Activated T-helper 1 cell treated with anti-CD3 and anti-CD28 coated beads, Interleukin-2, amount 50 U/mL, for 16 hours (primary cell): ENCODE results near the gene ADAMTS18.
"Not testable (repeated sequence)": the region's sequence is repeated elsewhere in the genome, so short reads cannot be mapped to it uniquely, and the experiment has no call there.

Experiments
- DNase-seq, 2 donors: peaks; one replicate each; pipeline ENCODE4 v3.0.0-alpha.2; 2020; ENCODE audit warnings: low read depth in 1 of 2, low spot score in 1 of 2

ADAMTS18 gene

GRCh38 chr16:77290451-77291115 is 144.3 kb downstream of the ADAMTS18 start:
- no peak for DNase-seq

DNA sequence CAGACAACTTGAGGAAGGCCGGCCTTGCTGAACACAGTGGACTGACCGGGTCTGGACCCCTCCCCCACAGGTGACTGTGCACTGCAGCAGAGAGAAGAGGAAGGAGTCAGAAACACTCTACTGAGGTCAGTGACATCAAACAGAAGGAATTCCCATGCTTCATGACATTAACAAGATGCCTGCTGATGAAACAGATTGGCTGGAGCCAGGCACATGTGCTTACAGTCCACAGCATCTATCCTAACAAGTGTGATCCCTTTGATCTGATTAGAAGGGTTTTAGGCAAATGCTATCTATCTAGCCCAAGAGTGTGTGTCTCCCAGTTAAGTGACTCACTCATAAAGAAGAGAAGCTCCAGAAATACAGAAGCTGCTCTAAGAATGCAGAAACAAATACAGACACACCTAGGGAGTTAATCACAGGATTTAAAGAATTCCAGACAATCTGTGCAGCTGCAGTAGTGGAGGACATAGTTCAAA is 145.5 kb downstream of the ADAMTS18 start:
- no peak for DNase-seq

GRCh38 chr16:77288222-77288621 is 146.6 kb downstream of the ADAMTS18 start:
- no peak for DNase-seq

DNA sequence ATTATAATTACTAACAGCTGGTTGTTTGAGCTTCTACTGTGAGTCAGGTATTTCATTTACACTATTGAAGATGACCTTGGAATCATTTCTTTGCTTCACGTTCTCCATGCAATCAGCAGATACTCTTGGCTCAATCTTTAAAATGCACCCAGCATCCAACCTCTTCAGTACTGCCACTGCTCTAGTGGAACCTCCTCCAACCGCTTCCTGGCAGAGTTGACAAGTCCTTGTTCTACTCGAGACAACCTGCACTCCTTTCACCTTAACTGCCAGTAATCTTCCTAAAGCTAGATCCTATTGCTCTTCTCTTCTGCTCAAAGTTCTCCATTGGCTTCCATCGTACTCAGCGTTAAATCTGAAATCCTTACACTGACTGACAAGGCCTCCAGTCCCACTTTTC is 149.2 kb downstream of the ADAMTS18 start:
- DNase-seq, result no peak

- no peak for DNase-seq
Measured at GRCh38 chr16:77282345-77282744, 152.5 kb downstream of the ADAMTS18 start.

DNA sequence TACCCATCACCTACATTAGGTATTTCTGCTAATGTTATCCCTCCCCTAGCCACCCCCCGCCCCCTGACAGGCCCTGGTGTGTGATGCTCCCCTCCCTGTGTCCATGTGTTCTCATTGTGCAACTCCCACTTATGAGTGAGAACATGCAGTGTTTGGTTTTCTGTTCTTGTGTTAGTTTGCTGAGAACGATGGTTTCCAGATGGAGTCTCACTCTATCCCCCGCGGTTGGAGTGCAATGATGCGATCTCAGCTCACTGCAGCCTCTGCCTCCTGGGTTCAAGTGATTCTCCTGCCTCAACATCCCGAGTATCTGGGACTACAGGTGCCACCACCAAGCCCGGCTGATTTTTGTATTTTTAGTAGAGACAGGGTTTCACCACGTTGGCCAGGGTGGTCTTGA is 155.5 kb downstream of the ADAMTS18 start:
- DNase-seq, result not testable (repeated sequence)

DNA sequence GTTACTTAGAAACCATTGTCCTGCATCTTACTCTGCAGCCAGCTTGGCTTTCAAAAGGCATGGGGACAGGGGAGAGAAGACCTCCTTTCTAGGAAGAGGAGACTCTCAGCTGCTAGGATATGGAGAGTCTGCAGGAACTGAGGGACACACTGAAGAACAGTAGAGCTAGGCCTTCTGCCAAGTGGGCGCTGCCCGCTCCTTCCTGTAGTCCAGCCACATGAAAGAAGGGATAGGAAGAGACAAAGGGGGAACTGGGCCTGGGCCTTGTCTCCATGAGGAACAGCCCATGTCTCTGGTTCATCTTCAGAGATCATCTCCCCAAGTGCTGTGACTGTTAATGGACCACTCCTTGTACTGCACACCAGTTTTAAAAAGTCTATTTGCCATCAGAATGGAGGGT is 157.3 kb downstream of the ADAMTS18 start:
- DNase-seq, result no peak

DNA sequence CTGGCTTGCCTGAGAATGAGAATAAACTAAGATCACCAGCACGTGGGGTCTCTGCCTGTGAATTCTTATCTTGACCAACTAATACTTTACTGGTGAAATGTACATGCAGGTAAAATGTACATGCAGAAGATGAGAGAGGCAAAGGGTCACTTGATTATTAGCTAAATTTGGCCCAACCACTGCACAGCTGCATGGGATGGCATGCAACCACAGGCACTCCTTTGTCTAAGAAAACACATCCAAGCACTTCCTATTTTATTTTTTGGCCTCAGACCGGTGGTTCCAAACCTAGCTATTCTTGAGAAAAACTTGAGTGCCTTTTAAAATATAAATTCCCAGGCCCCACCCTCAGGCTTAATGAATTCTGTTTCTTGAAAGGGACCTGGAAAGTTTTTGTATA is 157.7 kb downstream of the ADAMTS18 start:
- no peak for DNase-seq

DNA sequence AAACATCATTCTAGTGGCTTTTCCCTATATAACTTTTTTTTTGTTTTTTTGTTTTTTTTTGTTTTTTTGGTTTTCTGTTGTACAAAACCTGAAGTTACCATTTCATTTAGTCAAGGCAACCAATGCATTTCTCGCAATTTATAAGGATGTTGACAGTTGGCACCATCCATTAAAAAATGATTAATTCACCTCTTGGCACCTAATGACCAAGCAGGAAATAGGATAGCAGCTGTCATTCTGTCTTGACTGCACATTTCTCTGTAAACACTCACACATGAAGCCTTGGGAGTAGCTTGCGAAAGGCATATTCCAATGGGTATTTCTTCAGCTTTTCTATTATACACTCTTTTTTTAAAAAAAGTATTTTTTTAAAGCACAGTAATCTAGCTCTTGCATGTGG is 158.2 kb downstream of the ADAMTS18 start:
- DNase-seq, result no peak

GRCh38 chr16:77275303-77275702 is 159.5 kb downstream of the ADAMTS18 start:
- DNase-seq, result not testable (repeated sequence)

DNA sequence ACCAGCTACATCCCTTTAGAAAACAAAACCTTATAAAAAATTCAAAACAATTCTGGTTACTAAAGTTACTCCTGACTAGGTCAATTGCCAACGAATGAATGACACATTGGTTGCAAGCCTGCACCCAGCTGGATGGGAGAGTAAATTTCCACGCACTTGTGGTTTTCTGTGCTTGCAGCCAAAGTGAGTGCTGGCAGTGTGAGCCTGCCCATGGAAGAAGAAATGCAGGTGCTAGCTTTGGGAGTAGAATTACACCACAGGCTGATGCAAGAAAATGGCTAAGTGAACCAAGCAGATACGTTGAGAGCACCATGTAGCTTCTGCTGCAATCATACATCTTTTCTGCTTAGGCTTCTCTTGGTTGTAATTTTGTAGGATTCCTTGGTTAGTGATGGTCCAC is 161.0 kb downstream of the ADAMTS18 start:
- no peak for DNase-seq

GRCh38 chr16:77271532-77272426 is 163.1 kb downstream of the ADAMTS18 start:
- no peak for DNase-seq

DNA sequence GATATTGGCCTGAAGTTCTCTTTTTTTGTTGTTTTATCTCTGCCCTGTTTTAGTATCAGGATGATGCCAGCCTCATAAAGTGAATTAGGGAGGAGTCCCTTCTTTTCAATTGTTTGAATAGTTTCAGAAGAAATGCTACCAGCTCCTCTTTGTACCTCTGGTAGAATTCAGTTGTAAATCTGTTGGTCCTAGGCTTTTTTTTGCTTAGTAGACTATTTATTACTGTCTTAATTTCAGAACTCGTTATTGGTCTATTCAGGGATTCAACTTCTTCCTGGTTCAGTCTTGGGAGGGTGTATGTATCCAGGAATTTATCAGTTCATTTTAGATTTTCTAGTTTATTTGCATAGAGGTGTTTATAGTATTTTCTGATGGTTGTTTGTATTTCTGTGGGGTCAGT is 168.6 kb downstream of the ADAMTS18 start:
- DNase-seq, result not testable (repeated sequence)

GRCh38 chr16:77262971-77263370 is 171.9 kb downstream of the ADAMTS18 start:
- no peak for DNase-seq

- no peak for DNase-seq
Measured at GRCh38 chr16:77250400-77250799, 184.4 kb downstream of the ADAMTS18 start.

GRCh38 chr16:77246150-77246549 is 188.7 kb downstream of the ADAMTS18 start:
- DNase-seq, result no peak

GRCh38 chr16:77242471-77242870 is 192.4 kb downstream of the ADAMTS18 start:
- DNase-seq, result not testable (repeated sequence)

DNA sequence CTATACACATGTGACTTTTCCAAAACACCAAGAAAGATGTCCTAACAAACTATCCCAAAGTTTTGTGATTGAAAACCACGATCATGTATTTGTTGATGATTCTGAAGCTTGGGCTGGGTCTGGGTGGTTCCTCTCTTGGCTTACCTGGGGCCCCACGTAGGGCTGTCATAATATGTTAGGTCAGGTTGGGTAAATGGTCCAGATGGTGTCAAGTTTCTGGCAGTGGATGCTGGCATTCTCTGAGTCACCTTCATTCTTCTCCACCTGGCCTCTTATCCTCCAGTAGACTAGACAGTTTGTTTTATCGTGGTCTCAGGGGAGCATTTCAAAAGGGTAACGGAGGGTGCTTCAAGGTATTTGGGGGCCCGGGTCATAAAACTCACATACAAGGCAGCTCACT is 196.2 kb downstream of the ADAMTS18 start:
- DNase-seq, result no peak

- DNase-seq, result peak; percentile 78 to 83
Measured at GRCh38 chr16:77236063-77236511, 198.7 kb downstream of the ADAMTS18 start.

GRCh38 chr16:77234611-77235010 is 200.2 kb downstream of the ADAMTS18 start:
- no peak for DNase-seq

- no peak for DNase-seq
Measured at GRCh38 chr16:77233799-77234519, 200.9 kb downstream of the ADAMTS18 start.
